HG03045 (cell line): ENCODE measurements around the gene PSD4.

Experiments used
- ATAC-seq: cut with Tn5 transposase; IDR thresholded peaks from one replicate; pipeline ENCODE4 v1.9.1; 2021; ENCODE audit warnings: mild to moderate bottlenecking, moderate library complexity; ENCODE audit not compliant: unreplicated experiment

PSD4 gene

GRCh38 chr2:113173542-113174375, at the start of gene PSD4:
PSD4 (plus strand) TSS chr2:113173971; CDS start chr2:113182457, 8,486 bp downstream.
- ATAC-seq, result peak; percentile 83

- ATAC-seq, result no peak
These were observed 49.4 kb upstream of the PSD4 start for GRCh38 chr2:113124181-113124961.

GRCh38 chr2:113124984-113125855, 48.6 kb upstream of the PSD4 start:
- no peak for ATAC-seq

DNA sequence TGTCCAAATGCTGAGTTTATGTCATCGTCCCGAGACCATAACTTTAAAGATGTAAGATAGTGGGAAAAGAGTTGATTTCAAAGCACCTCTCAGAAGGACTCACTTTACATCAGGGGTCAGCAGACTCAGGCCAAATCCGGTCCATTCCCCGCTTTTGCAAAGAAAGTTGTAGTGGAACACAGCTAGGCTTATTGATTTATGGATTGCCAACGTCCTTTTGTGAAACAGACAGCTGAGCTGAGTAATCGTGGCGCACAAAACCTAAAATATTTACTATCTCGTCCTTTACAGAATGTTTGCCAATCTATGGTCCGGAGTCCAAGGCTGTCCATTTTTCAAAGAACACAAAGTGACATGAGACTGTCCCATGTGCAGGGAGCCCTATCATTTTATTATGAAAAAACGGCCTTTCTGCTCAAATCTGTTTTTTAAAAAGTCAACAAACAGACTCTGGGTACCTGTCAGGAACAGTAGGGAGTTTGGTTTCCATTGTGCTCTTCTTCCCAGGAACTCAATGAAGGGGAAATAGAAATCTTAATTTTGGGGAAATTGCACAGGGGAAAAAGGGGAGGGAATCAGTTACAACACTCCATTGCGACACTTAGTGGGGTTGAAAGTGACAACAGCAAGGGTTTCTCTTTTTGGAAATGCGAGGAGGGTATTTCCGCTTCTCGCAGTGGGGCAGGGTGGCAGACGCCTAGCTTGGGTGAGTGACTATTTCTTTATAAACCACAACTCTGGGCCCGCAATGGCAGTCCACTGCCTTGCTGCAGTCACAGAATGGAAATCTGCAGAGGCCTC, 46.7 kb upstream of the PSD4 start, which contains the start of gene IL1RN:
Gene IL1RN (plus strand): TSS at position 754 of the 801 bp plus-strand sequence. CDS start 27 bp downstream, at position 781.
- ATAC-seq, result no peak

DNA sequence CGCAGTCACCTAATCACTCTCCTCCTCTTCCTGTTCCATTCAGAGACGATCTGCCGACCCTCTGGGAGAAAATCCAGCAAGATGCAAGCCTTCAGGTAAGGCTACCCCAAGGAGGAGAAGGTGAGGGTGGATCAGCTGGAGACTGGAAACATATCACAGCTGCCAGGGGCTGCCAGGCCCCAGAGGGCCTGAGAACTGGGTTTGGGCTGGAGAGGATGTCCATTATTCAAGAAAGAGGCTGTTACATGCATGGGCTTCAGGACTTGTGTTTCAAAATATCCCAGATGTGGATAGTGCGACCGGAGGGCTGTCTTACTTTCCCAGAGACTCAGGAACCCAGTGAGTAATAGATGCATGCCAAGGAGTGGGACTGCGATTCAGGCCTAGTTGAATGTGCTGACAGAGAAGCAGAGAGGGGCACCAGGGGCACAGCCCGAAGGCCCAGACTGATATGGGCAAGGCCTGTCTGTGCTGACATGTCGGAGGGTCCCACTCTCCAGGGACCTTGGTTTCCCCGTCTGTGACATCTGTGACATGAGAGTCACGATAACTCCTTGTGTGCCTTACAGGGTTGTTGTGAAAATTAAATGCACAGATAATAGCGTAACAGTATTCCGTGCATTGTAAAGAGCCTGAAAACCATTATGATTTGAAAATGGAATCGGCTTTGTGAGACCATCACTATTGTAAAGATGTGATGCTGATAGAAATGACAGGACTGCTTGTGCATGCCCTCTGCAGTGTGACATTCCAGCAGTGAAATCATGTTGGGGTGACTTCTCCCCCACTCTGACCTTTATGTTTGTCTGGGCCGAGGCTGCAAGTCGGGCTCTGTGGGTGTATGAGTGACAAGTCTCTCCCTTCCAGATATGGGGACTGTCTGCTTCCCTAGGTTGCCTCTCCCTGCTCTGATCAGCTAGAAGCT, 45.9 kb upstream of the PSD4 start:
- no peak for ATAC-seq

DNA sequence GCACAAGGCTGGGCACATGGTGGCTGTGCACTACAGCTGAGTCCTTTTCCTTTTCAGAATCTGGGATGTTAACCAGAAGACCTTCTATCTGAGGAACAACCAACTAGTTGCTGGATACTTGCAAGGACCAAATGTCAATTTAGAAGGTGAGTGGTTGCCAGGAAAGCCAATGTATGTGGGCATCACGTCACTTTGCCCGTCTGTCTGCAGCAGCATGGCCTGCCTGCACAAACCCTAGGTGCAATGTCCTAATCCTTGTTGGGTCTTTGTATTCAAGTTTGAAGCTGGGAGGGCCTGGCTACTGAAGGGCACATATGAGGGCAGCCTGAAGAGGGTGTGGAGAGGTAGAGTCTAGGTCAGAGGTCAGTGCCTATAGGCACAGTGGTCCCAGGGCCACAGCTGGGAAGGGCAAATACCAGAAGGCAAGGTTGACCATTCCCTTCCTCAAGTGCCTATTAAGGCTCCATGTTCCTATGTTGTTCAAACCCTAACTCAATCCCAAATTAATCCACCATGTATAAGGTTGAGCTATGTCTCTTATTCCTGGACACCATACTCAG, 44.2 kb upstream of the PSD4 start:
- no peak for ATAC-seq

GRCh38 chr2:113131352-113132185, 42.2 kb upstream of the PSD4 start:
- no peak for ATAC-seq

DNA sequence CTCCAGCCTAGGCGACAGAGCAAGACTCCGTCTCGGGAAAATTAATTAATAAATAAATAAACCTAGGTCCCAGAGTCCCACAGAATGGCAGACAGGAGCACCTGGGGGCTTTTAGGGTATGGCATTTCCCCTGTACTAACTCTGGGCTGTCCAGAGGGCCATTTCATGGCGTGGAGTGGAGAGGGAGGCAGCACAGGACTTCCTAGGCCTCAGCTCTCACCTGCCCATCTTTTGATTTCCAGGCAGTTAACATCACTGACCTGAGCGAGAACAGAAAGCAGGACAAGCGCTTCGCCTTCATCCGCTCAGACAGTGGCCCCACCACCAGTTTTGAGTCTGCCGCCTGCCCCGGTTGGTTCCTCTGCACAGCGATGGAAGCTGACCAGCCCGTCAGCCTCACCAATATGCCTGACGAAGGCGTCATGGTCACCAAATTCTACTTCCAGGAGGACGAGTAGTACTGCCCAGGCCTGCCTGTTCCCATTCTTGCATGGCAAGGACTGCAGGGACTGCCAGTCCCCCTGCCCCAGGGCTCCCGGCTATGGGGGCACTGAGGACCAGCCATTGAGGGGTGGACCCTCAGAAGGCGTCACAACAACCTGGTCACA, 41.3 kb upstream of the PSD4 start:
- no peak for ATAC-seq

DNA sequence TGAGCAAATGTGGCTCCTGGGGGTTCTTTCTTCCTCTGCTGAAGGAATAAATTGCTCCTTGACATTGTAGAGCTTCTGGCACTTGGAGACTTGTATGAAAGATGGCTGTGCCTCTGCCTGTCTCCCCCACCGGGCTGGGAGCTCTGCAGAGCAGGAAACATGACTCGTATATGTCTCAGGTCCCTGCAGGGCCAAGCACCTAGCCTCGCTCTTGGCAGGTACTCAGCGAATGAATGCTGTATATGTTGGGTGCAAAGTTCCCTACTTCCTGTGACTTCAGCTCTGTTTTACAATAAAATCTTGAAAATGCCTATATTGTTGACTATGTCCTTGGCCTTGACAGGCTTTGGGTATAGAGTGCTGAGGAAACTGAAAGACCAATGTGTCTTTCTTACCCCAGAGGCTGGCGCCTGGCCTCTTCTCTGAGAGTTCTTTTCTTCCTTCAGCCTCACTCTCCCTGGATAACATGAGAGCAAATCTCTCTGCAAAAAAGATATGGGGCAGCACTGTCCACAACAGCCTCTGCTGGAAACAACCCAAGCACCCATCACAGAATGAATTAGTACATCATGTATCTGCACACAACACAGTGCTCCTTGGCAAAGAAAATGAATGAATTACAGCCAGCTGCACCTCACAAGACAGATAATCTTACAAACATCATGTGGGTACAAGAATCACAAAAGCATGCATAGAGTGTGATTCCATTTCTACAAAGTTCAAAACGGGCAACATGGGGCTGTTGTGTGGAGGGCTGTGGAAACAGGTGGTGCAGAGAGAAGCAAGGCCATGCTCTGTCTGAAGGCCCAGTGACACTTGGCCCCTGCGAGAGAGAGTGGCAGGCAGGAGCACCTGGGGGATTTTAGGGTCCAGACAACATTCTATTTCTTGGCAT, 39.8 kb upstream of the PSD4 start:
- ATAC-seq, result no peak

GRCh38 chr2:113134717-113135116, 39.1 kb upstream of the PSD4 start:
- no peak for ATAC-seq

DNA sequence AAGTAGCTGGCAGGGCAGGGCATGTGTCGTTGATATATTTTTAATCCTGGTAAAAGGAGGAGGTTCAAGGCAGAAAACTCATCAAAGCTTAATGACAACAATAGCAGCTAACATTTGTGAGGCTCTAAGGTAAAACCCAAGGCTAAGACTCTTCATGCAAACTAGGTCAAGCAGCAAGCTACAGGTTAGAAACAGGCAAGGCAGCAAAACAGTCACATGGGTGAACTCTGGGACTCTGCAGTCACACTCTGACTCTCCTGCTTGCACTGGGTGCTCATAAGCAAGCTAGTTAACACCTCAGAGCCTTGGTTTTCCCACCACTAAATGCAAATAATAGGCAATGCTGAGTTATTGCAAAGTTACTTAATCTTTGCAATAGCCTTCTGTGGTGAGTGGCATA, 38.5 kb upstream of the PSD4 start:
- ATAC-seq, result no peak

- ATAC-seq, result no peak
These were observed 36.7 kb upstream of the PSD4 start for GRCh38 chr2:113136828-113137775.

DNA sequence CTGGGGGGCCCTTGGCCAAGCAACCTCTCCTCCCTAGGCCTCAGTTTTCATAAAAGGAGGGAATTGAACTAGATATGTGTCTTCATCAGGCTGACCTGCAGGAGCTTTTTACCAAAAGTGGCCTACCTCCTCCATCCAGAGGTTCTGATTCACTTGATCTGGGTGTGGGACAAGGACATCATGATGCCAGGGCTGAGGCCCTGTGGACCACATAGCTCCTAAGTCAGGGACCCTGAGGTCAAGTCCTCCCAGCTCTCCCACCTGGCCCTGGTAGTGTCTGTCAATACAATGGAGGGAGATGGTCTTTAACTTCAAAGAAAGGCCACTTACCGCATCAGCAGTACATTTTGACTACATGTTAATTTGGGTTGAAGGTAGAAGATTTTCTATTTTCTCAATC, 35.9 kb upstream of the PSD4 start:
- ATAC-seq, result no peak

GRCh38 chr2:113138428-113139322, 35.1 kb upstream of the PSD4 start:
- ATAC-seq, result no peak
